GM13976 (cell line): ENCODE data around the gene ATP5PO.

Experiments used
- DNase-seq: peaks from one replicate; pipeline ENCODE4 v3.0.0; 2012; ENCODE audit warnings: low spot score
- in situ Hi-C: fragments of 300-500 bp; cut with MboI; formaldehyde crosslinking; loops from one replicate; pipeline ENCODE4 v1.12.0; 2022; ENCODE audit warnings: low sequenced_read_pairs, mixed read lengths, inconsistent platforms; ENCODE audit not compliant: unreplicated experiment
- TF ChIP-seq, protein P1 (sequence below): IDR thresholded peaks from 2 replicates; pipeline ENCODE4 v1.5.1; 2012; ENCODE audit warnings: borderline replicate concordance, mild to moderate bottlenecking; ENCODE audit not compliant: insufficient read depth; ENCODE audit errors: extremely low read depth, missing control alignments, control extremely low read depth

Gene ATP5PO

DNA sequence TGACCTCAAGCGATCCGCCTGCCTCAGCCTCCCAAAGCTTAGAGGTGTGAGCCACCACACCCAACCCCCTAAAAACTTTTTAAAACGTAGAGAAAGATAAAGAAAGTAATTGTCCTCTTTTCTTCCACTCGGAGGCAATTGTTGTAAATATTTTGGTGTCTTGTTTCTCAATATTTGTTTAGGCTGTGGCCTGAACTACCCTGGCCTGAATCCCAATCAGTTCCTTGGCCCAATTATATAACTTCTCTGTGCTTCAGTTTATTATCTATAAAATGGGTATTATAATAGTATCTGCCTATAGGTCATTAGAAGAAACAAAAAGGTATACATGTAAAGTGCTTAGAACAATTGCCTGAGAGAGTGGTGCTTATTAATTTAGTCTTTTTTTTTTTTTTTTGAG, 1.8 kb upstream of the ATP5PO start:
- in situ Hi-C loops: loop anchor here (25.0 kb wide), 1 partner anchor 695 kb away; the partner anchor contains the start of gene RCAN1
- DNase-seq: no peak
- TF ChIP-seq, protein P1, sequence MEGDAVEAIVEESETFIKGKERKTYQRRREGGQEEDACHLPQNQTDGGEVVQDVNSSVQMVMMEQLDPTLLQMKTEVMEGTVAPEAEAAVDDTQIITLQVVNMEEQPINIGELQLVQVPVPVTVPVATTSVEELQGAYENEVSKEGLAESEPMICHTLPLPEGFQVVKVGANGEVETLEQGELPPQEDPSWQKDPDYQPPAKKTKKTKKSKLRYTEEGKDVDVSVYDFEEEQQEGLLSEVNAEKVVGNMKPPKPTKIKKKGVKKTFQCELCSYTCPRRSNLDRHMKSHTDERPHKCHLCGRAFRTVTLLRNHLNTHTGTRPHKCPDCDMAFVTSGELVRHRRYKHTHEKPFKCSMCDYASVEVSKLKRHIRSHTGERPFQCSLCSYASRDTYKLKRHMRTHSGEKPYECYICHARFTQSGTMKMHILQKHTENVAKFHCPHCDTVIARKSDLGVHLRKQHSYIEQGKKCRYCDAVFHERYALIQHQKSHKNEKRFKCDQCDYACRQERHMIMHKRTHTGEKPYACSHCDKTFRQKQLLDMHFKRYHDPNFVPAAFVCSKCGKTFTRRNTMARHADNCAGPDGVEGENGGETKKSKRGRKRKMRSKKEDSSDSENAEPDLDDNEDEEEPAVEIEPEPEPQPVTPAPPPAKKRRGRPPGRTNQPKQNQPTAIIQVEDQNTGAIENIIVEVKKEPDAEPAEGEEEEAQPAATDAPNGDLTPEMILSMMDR: no peak

DNA sequence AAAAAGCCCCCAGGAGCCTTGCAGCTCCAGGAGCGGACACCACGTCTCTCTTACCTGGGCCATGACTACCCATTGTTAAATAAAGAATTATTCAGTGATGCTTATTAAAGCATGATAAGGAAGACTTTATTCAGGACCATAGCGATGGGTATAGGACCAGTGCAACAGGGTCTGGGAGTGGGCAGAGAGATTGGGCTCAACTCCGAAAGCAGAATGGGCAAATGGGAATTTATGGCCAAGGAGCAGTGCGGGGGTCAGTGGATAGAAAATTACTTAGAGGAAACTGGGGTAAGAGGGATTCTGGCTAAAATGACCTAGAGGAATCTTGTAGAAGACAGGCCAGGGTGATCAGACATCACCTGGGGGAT, 580 bp upstream of the ATP5PO start:
- DNase-seq: no peak
- TF ChIP-seq, protein P1: no peak
- in situ Hi-C loops: loop anchor here (25.0 kb wide), 1 partner anchor 696 kb away; the partner anchor contains the start of gene RCAN1

DNA sequence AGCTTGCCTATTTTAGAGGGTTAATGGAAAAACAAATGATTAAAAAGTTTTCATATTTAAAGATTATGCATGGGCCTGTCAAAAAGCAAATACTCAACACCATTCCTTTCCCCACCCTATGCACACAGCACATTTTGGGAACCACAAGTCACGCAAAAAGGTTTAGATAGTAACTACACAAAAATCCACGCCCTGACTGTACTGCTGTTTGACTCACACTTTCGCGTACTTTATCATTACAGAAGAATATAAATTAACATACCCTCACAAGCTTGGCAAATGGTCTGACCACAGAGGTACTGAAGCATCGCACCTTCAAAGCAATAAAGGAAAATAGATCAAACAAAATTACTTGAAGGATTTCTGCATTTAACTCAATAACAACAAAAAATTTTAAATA, 1.4 kb downstream of the ATP5PO start:
- in situ Hi-C loops: loop anchor here (25.0 kb wide), 1 partner anchor 698 kb away; the partner anchor contains the start of gene RCAN1
- TF ChIP-seq, protein P1: no peak
- DNase-seq: no peak

DNA sequence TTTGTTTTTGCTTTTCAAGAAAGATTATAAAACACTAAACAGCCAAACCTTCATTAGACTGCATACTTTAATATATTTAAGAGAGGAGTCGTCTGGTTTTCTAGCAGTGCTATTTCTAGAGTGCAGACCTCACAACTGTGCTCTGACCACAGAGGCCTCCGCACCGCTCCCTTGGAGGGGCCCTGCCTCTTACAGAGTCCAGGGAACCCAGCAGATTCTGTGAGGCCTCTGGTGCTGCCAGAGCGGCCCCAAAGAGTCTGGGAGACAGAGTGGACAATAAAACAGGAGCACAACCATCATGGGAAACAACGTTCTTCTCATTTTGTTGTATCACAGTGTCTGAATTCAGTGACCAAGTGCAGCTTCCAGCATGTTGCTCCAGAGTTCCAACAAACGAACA, 5.8 kb downstream of the ATP5PO start:
- TF ChIP-seq, protein P1: no peak
- no peak for DNase-seq
- in situ Hi-C loops: loop anchor here (25.0 kb wide), 1 partner anchor 703 kb away; the partner anchor contains the start of gene RCAN1

DNA sequence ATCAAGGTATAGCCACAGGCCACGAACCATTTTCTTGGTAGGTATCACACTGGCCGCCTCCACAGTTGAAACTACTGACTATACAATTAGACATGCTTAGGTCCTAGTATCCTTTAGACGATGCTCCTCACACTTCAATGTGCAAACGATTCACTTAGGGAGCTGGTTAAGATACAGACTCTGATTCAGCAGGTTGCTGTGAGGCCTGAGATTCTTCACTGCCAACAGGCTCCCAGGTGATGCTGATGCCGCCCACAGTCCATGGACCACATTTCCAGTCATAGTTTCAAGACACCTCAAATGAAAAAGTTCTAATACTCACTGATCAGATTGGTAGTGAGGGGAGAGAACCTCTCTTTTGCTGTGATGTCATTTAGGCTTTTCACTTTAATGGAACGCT, 6.8 kb downstream of the ATP5PO start:
- in situ Hi-C loops: loop anchor here (25.0 kb wide), 1 partner anchor 704 kb away; the partner anchor contains the start of gene RCAN1

DNA sequence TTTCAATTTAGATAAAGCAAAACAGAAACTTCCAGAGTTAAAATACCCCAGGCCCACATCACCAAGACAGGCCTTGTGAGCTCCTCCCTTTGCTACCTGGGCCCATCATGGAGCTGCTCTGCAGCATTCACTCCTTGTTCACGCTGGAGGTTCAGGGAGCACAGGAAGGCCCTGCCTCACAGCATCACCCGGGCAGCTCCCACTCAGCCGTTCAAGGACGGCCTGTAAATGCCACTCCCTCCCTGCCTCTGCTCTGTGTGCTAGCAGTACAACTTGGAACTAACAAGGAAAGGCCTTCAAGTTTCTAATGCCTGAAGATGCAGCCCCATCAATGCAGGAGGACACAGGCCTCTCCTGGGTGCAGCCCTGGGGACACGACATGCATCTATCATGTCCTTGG, 11.6 kb downstream of the ATP5PO start:
- TF ChIP-seq, protein P1: no peak
- in situ Hi-C loops: loop anchor here (25.0 kb wide), 1 partner anchor 708 kb away; the partner anchor contains the start of gene RCAN1
- no peak for DNase-seq

More for the DNA sequence above, 6.8 kb downstream of the ATP5PO start:
- TF ChIP-seq, protein P1: no peak
- DNase-seq: no peak
